ENCODE measurements around the gene CAMK2B.
A peak's percentile ranks its signal among the peaks of the same experiment; 100 is the strongest.

CAMK2B gene

GRCh38 chr7:44251881-44252280 is 73.5 kb downstream of the CAMK2B start:
- peak in 1 of 4 experiments; percentile 27 for DNase-seq

GRCh38 chr7:44251269-44251668 is 74.1 kb downstream of the CAMK2B start:
- DNase-seq, result no peak

- no peak for DNase-seq
Observed at GRCh38 chr7:44249639-44250234, 75.7 kb downstream of the CAMK2B start.

GRCh38 chr7:44247868-44248651 is 77.3 kb downstream of the CAMK2B start:
- DNase-seq, result no peak

- DNase-seq, result no peak
Observed at GRCh38 chr7:44246396-44247113, 78.8 kb downstream of the CAMK2B start.

- peak; percentile 32 to 75 (median 59) for DNase-seq
Observed at GRCh38 chr7:44244282-44244681, 81.1 kb downstream of the CAMK2B start.

GRCh38 chr7:44242091-44242490 is 83.3 kb downstream of the CAMK2B start:
- no peak for DNase-seq

GRCh38 chr7:44240983-44241510 is 84.3 kb downstream of the CAMK2B start:
- peak; percentile 78 to 92 (median 87) for DNase-seq

GRCh38 chr7:44240376-44240775 is 85.0 kb downstream of the CAMK2B start:
- no peak for DNase-seq

GRCh38 chr7:44239361-44239760 is 86.0 kb downstream of the CAMK2B start:
- DNase-seq, result no peak

- no peak for DNase-seq
Observed at GRCh38 chr7:44238116-44238695, 87.2 kb downstream of the CAMK2B start.

GRCh38 chr7:44237696-44238095 is 87.7 kb downstream of the CAMK2B start:
- DNase-seq, result no peak

GRCh38 chr7:44236333-44236728 is 89.1 kb downstream of the CAMK2B start:
- peak; percentile 52 to 77 (median 72) for DNase-seq

GRCh38 chr7:44235582-44236332 is 89.6 kb downstream of the CAMK2B start:
- DNase-seq, result no peak

- DNase-seq, result no peak
Observed at GRCh38 chr7:44235066-44235465, 90.3 kb downstream of the CAMK2B start.

- DNase-seq, result no peak
Observed at GRCh38 chr7:44232901-44233715, 92.3 kb downstream of the CAMK2B start.

- DNase-seq, result no peak
Observed at GRCh38 chr7:44232396-44232795, 93.0 kb downstream of the CAMK2B start.

GRCh38 chr7:44231088-44231487 is 94.3 kb downstream of the CAMK2B start:
- DNase-seq, result no peak

- no peak for DNase-seq
Observed at GRCh38 chr7:44230286-44230685, 95.1 kb downstream of the CAMK2B start.

- DNase-seq, result no peak
Observed at GRCh38 chr7:44229546-44230105, 95.8 kb downstream of the CAMK2B start.
